Lower leg skin (tissue), 3 donors: ENCODE data around the gene NKAIN2.

Experiments used
- CTCF ChIP-seq, 3 donors: fragments of 450-650 bp; IDR thresholded peaks; one replicate each; pipeline ENCODE4 v1.5.1; 2016; ENCODE audit warnings: antibody characterized with exemption in 3 of 3, mild to moderate bottlenecking in 3 of 3, moderate library complexity in 2 of 3
- POLR2A ChIP-seq, 2 donors: fragments of 450-650 bp; IDR thresholded peaks; one replicate each; pipeline ENCODE4 v1.6.1; 2016 to 2017; ENCODE audit warnings: antibody characterized with exemption in 2 of 2, mild to moderate bottlenecking in 1 of 2, moderate library complexity in 1 of 2

GRCh38 chr6:123788319-123788718 lies 15.3 kb upstream of the NKAIN2 start:
- TF ChIP-seq POLR2A (IDR thresholded peaks at IDR 0.05) (no peak), CTCF (IDR thresholded peaks at IDR 0.05) (no peak)
